A673 (cell line): Measurements from ENCODE around the gene TUBA4B. TPM values are rescaled to one million over a fixed set of nuclear protein-coding genes. Genes with fewer than 3 reads are reported as not detected.

Experiments
- BruUV-seq: library from RNA; stranded (reverse); fragments of 400-500 nt; replicated peaks from 2 replicates; lab custom pipeline; 2021; lab: Mats Ljungman, UMichigan
- CTCF ChIA-PET: fragments of 300-600 bp; sonication (Branson Sonifier 250); formaldehyde crosslinking; loops from one replicate; lab custom pipeline; 2022; ENCODE audit warnings: antibody characterized with exemption; lab: Charles Lee
- POLR2A ChIA-PET: fragments of 300-600 bp; sonication (Branson Sonifier 250); formaldehyde crosslinking; loops from one replicate; lab custom pipeline; 2022; ENCODE audit warnings: antibody characterized with exemption; ENCODE audit not compliant: low non-redundant PET; lab: Charles Lee
- DNase-seq: peaks from one replicate; pipeline ENCODE4 v3.0.0-alpha.2; 2015; ENCODE audit warnings: low spot score
- H3K27ac ChIP-seq: fragments of 200-600 bp; sonication (generic); 2 replicates; pipeline ENCODE4 v1.5.1; 2016; ENCODE audit warnings: mixed run types, low read depth, mild to moderate bottlenecking, mixed read lengths, antibody characterized with exemption, low read length; ENCODE audit not compliant: poor library complexity, severe bottlenecking
- H3K27me3 ChIP-seq: fragments of 200-600 bp; sonication (generic); replicated peaks from 2 replicates; pipeline ENCODE4 v1.6.1; 2017; ENCODE audit warnings: mixed run types, low read depth, mild to moderate bottlenecking, mixed read lengths, antibody characterized with exemption, low read length; ENCODE audit not compliant: insufficient read depth, poor library complexity
- H3K36me3 ChIP-seq: fragments of 200-600 bp; sonication (generic); 2 replicates; pipeline ENCODE4 v1.6.1; 2016; ENCODE audit warnings: mixed run types, mild to moderate bottlenecking, mixed read lengths, antibody characterized with exemption, low read length; ENCODE audit not compliant: insufficient read depth, poor library complexity, severe bottlenecking
- H3K4me1 ChIP-seq: fragments of 200-600 bp; sonication (generic); 2 replicates; pipeline ENCODE4 v1.6.1; 2017; ENCODE audit warnings: mixed run types, mild to moderate bottlenecking, mixed read lengths, antibody characterized with exemption, low read length; ENCODE audit not compliant: insufficient read depth, poor library complexity, severe bottlenecking
- H3K4me3 ChIP-seq: fragments of 200-600 bp; sonication (generic); 2 replicates; pipeline ENCODE4 v1.5.1; 2016; ENCODE audit warnings: low read depth, mixed run types, mild to moderate bottlenecking, mixed read lengths, low read length; ENCODE audit not compliant: poor library complexity, severe bottlenecking
- H3K9me3 ChIP-seq: fragments of 200-600 bp; sonication (generic); 2 replicates; pipeline ENCODE4 v1.6.1; 2016; ENCODE audit warnings: mixed run types, low read depth, mild to moderate bottlenecking, mixed read lengths, antibody characterized with exemption, low read length; ENCODE audit not compliant: poor library complexity, severe bottlenecking
- EZH2 ChIP-seq: fragments of 200-600 bp; sonication (generic); IDR thresholded peaks from 2 replicates; pipeline ENCODE4 v1.6.1; 2017; ENCODE audit warnings: borderline replicate concordance, low read depth, mild to moderate bottlenecking, mixed read lengths, antibody characterized with exemption, low read length; ENCODE audit not compliant: poor library complexity, severe bottlenecking
- intact Hi-C: fragments of 100-400 bp; cut with micrococcal nuclease; formaldehyde crosslinking; loops from one replicate; pipeline ENCODE4 v1.10.0; 2022; ENCODE audit not compliant: unreplicated experiment
- total RNA-seq: library from RNA; stranded (reverse); gene quantifications from 2 replicates; pipeline ENCODE4 v1.2.3, GENCODE V29; 2021
- TF ChIP-seq, protein P1 (sequence below): fragments of 300-800, 200-600 bp; sonication (generic); conservative IDR thresholded peaks from 2 replicates; pipeline ENCODE4 v1.5.1; 2017; ENCODE audit warnings: low read depth, mild to moderate bottlenecking, antibody characterized with exemption, low read length, moderate library complexity, mixed read lengths

The TUBA4B gene
- total RNA-seq, 1 experiment from 2014 or later, result not detected

DNA sequence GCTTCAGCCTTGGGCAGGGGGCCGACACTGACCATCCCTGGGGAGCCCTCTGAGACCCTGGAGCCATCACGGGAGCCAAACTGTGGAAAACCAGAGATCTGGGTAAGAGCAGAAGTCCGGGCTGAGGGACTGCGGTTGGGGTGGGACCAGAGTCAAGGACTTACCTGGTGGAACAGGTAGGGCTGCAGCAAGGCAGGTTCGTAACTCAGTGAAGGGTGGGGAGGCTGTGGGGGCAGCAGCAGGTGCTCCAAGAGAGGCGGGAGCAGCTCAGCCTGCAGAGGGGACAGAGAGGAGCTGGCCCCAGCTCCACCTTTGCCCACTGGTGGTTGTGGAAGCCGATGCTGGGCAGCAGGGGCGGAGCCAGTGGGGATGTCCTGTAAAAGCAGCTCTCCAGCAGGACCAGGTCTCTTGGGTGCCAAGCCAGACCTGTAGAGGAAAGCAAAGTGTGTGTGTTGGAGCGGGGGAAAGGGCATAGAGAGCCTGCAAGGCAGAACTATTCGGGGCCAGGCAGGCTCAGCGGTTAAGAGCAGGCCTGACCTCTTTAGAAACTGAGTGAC, 49.4 kb downstream of the TUBA4B start:
- Histone ChIP-seq H3K9me3 (no peaks in the 10 kb centered on the region), H3K27ac (no peak overlapping the region), H3K4me1 (no peaks in the 10 kb centered on the region), H3K4me3 (no peak overlapping the region), H3K27me3 (peaks cover 76% of the 10 kb centered on the region), H3K36me3 (no peaks in the 10 kb centered on the region)
- DNase-seq, result no peak
- ChIA-PET CTCF (no interaction called here), POLR2A (no interaction called here)
- BruUV-seq, result no TSS peak
- TF ChIP-seq, protein P1, sequence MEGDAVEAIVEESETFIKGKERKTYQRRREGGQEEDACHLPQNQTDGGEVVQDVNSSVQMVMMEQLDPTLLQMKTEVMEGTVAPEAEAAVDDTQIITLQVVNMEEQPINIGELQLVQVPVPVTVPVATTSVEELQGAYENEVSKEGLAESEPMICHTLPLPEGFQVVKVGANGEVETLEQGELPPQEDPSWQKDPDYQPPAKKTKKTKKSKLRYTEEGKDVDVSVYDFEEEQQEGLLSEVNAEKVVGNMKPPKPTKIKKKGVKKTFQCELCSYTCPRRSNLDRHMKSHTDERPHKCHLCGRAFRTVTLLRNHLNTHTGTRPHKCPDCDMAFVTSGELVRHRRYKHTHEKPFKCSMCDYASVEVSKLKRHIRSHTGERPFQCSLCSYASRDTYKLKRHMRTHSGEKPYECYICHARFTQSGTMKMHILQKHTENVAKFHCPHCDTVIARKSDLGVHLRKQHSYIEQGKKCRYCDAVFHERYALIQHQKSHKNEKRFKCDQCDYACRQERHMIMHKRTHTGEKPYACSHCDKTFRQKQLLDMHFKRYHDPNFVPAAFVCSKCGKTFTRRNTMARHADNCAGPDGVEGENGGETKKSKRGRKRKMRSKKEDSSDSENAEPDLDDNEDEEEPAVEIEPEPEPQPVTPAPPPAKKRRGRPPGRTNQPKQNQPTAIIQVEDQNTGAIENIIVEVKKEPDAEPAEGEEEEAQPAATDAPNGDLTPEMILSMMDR, result no peak
- TF ChIP-seq EZH2, result no peak
- intact Hi-C loops, result no loop called here

DNA sequence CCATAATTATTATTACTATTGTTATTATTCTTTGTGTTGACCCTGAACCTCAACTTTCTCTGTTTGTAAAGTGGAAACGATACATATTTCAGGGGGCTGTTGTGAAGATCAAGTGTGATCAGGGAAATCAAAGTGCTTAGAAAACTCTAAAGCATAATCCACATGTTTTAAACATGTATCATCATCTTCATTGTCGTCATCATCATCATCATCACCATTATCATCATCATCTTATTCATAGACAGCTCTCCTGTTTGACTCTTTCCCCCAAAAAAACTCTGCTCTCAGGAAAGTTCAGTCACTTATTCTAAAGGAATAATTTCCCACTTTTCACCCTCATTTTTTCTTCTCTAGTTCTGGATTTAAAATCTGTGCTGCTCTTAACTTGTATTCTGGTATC, 51.2 kb downstream of the TUBA4B start:
- no peaks in the 10 kb centered on the region for H3K9me3 ChIP-seq
- H3K27me3 ChIP-seq, result peaks cover 88% of the 10 kb centered on the region
- no TSS peak for BruUV-seq
- no peak overlapping the region for H3K27ac ChIP-seq
- H3K4me1 ChIP-seq, result no peaks in the 10 kb centered on the region
- POLR2A ChIA-PET, result no interaction called here
- CTCF ChIA-PET, result no interaction called here
- TF ChIP-seq, protein P1, result no peak
- no peak for TF ChIP-seq EZH2
- no peaks in the 10 kb centered on the region for H3K36me3 ChIP-seq
- no peak for DNase-seq
- H3K4me3 ChIP-seq, result no peak overlapping the region
- intact Hi-C loops, result no loop called here

DNA sequence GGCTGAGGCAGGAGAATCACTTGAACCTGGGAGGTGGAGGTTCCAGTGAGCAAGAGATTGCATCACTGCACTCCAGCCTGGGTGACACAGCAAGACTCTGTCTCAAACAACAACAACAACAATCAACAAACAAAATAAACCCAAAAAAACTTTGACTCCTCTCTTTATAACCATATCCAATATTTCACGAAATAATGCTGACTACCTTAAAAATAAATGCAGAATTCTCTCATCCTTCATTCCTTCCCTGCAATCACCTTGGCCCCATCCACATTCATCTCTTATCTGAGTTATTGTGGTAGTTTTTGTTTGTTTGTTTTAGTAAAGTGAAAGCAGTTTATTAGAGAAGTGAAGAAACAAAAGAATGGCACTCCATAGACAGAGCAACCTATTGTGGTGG, 53.0 kb downstream of the TUBA4B start:
- no peak overlapping the region for H3K27ac ChIP-seq
- BruUV-seq, result no TSS peak
- intact Hi-C loops, result no loop called here
- ChIA-PET CTCF (no interaction called here), POLR2A (interaction anchor here (0.6 kb wide), 1 partner anchor 8 kb away, joined by 3 read pairs; no protein-coding TSS in a partner anchor)
- H3K9me3 ChIP-seq, result no peaks in the 10 kb centered on the region
- no peak for DNase-seq
- TF ChIP-seq, protein P1, result no peak
- TF ChIP-seq EZH2, result no peak
- no peaks in the 10 kb centered on the region for H3K4me1 ChIP-seq
- H3K36me3 ChIP-seq, result no peaks in the 10 kb centered on the region
- H3K4me3 ChIP-seq, result no peak overlapping the region
- H3K27me3 ChIP-seq, result peaks cover 85% of the 10 kb centered on the region
